K562 (cell line): ENCODE data around the gene SLC1A7. TPM values are rescaled to one million over a fixed set of nuclear protein-coding genes. Genes with fewer than 3 reads are reported as not detected.

Source experiments
- polyA plus RNA-seq, 8 experiments: library from polyadenylated mRNA; depleted of rRNA in 4 of 8; stranded (reverse) in 5 of 8; unstranded in 3 of 8; fragments of >200 nt; fragmentation: Nextera tagmentation in 2 of 8; fragmentation: Illumina TruSeq in 1 of 8; extraction: Ambion mirVana in 2 of 8; extraction: Trizol in 1 of 8; gene quantifications; 2 replicates each; pipeline versions ENCODE4 v1.2.1 to v1.2.3, GENCODE V29; 2011 to 2014; ENCODE audit warnings: inconsistent platforms in 1 of 8, missing spikeins in 1 of 8
- small RNA-seq: library from RNA; depleted of rRNA; stranded (forward); fragments of <200 nt; gene quantifications from one replicate; pipeline ENCODE3, GENCODE V24; 2014
- total RNA-seq, 7 experiments: library from RNA; depleted of rRNA in 6 of 7; stranded (reverse); fragments of >200 nt in 6 of 7; fragmentation: Illumina TruSeq in 2 of 7; extraction: Trizol in 2 of 7; gene quantifications; 2 replicates each; pipeline versions ENCODE4 v1.2.1 to v1.2.3, GENCODE V29; 2011 to 2021; ENCODE audit warnings: low replicate concordance in 1 of 7

Gene SLC1A7
- total and polyA plus RNA-seq, 9 of the 15 experiments (the other 6 are each of a cell fraction or from before 2014, with no cell fraction given): 0.07 TPM; not detected in 8

Small RNA genes lying within 50 kb of the gene (small RNA-seq; reads per million reads assigned to genes)
- not detected for gene HIGD1AP11

Other genes with a start within 250 kb of the SLC1A7 start
- gene ECHDC2, start 220.9 kb downstream of the SLC1A7 start, total RNA-seq (2014; rRNA removed): not detected in 2 replicates
- 0.38 TPM in 1 of 2 replicates, not detected in the other for gene ECHDC2, start 220.9 kb downstream of the SLC1A7 start, total RNA-seq (2014; rRNA removed; fragmentation: Illumina TruSeq; extraction: Trizol)
- 0.26 and 0.29 TPM in 2 replicates for gene ECHDC2, start 220.9 kb downstream of the SLC1A7 start, total RNA-seq (2015; rRNA removed; fragmentation: Illumina TruSeq; extraction: Trizol)
- gene ECHDC2, start 220.9 kb downstream of the SLC1A7 start, total RNA-seq (2021): 0.69 and 1.5 TPM in 2 replicates
- gene ECHDC2, start 220.9 kb downstream of the SLC1A7 start, polyA plus RNA-seq (2011; rRNA removed): 0.38 and 0.74 TPM in 2 replicates
- 0.17 TPM in 1 of 2 replicates, not detected in the other for gene ECHDC2, start 220.9 kb downstream of the SLC1A7 start, polyA plus RNA-seq (2014; fragmentation: Illumina TruSeq; extraction: Trizol)
- gene ECHDC2, start 220.9 kb downstream of the SLC1A7 start, polyA plus RNA-seq (2014; fragmentation: Nextera tagmentation; extraction: Ambion mirVana): 1 to 10 TPM; 2.0 to 2.6 TPM
- gene ECHDC2, start 220.9 kb downstream of the SLC1A7 start, polyA plus RNA-seq (2014; rRNA removed): 0.12 and 1.3 TPM in 2 replicates
- 57.7 and 63.8 TPM in 2 replicates for gene SCP2, start 215.4 kb downstream of the SLC1A7 start, total RNA-seq (2014; rRNA removed)
- gene SCP2, start 215.4 kb downstream of the SLC1A7 start, total RNA-seq (2014; rRNA removed; fragmentation: Illumina TruSeq; extraction: Trizol): 135 and 151 TPM in 2 replicates
- 110 and 116 TPM in 2 replicates for gene SCP2, start 215.4 kb downstream of the SLC1A7 start, total RNA-seq (2015; rRNA removed; fragmentation: Illumina TruSeq; extraction: Trizol)
- gene SCP2, start 215.4 kb downstream of the SLC1A7 start, total RNA-seq (2021): 71.0 and 73.6 TPM in 2 replicates
- 76.7 and 84.5 TPM in 2 replicates for gene SCP2, start 215.4 kb downstream of the SLC1A7 start, polyA plus RNA-seq (2011; rRNA removed)
- gene SCP2, start 215.4 kb downstream of the SLC1A7 start, polyA plus RNA-seq (2014; fragmentation: Illumina TruSeq; extraction: Trizol): 101 and 106 TPM in 2 replicates
- 100 to 1,000 TPM; 197 to 258 TPM for gene SCP2, start 215.4 kb downstream of the SLC1A7 start, polyA plus RNA-seq (2014; fragmentation: Nextera tagmentation; extraction: Ambion mirVana)
- gene SCP2, start 215.4 kb downstream of the SLC1A7 start, polyA plus RNA-seq (2014; rRNA removed): 78.7 and 81.8 TPM in 2 replicates
- not detected in 2 replicates for gene PODN, start 80.4 kb downstream of the SLC1A7 start, total RNA-seq (2014; rRNA removed)
- not detected in 2 replicates for gene PODN, start 80.4 kb downstream of the SLC1A7 start, total RNA-seq (2014; rRNA removed; fragmentation: Illumina TruSeq; extraction: Trizol)
- gene PODN, start 80.4 kb downstream of the SLC1A7 start, total RNA-seq (2015; rRNA removed; fragmentation: Illumina TruSeq; extraction: Trizol): not detected in 2 replicates
- gene PODN, start 80.4 kb downstream of the SLC1A7 start, total RNA-seq (2021): 0.09 TPM in 1 of 2 replicates, not detected in the other
- not detected in 2 replicates for gene PODN, start 80.4 kb downstream of the SLC1A7 start, polyA plus RNA-seq (2011; rRNA removed)
- gene PODN, start 80.4 kb downstream of the SLC1A7 start, polyA plus RNA-seq (2014; fragmentation: Illumina TruSeq; extraction: Trizol): not detected in 2 replicates
- gene PODN, start 80.4 kb downstream of the SLC1A7 start, polyA plus RNA-seq (2014; fragmentation: Nextera tagmentation; extraction: Ambion mirVana): not detected
- gene PODN, start 80.4 kb downstream of the SLC1A7 start, polyA plus RNA-seq (2014; rRNA removed): not detected in 2 replicates
- gene CPT2, start 54.2 kb upstream of the SLC1A7 start, total RNA-seq (2014; rRNA removed): 19.7 and 22.9 TPM in 2 replicates
- 16.8 and 17.8 TPM in 2 replicates for gene CPT2, start 54.2 kb upstream of the SLC1A7 start, total RNA-seq (2014; rRNA removed; fragmentation: Illumina TruSeq; extraction: Trizol)
- 17.2 and 17.9 TPM in 2 replicates for gene CPT2, start 54.2 kb upstream of the SLC1A7 start, total RNA-seq (2015; rRNA removed; fragmentation: Illumina TruSeq; extraction: Trizol)
- gene CPT2, start 54.2 kb upstream of the SLC1A7 start, total RNA-seq (2021): 16.9 and 22.2 TPM in 2 replicates
- gene CPT2, start 54.2 kb upstream of the SLC1A7 start, polyA plus RNA-seq (2011; rRNA removed): 16.7 and 27.1 TPM in 2 replicates
- gene CPT2, start 54.2 kb upstream of the SLC1A7 start, polyA plus RNA-seq (2014; fragmentation: Illumina TruSeq; extraction: Trizol): 23.8 and 25.1 TPM in 2 replicates
- 1 to 10 TPM; 7.6 to 7.9 TPM for gene CPT2, start 54.2 kb upstream of the SLC1A7 start, polyA plus RNA-seq (2014; fragmentation: Nextera tagmentation; extraction: Ambion mirVana)
- 15.2 and 16.7 TPM in 2 replicates for gene CPT2, start 54.2 kb upstream of the SLC1A7 start, polyA plus RNA-seq (2014; rRNA removed)
- 55.4 and 65.5 TPM in 2 replicates for gene CZIB, start 78.0 kb upstream of the SLC1A7 start, total RNA-seq (2014; rRNA removed)
- gene CZIB, start 78.0 kb upstream of the SLC1A7 start, total RNA-seq (2014; rRNA removed; fragmentation: Illumina TruSeq; extraction: Trizol): 58.2 and 65.8 TPM in 2 replicates
- 61.8 and 66.8 TPM in 2 replicates for gene CZIB, start 78.0 kb upstream of the SLC1A7 start, total RNA-seq (2015; rRNA removed; fragmentation: Illumina TruSeq; extraction: Trizol)
- 52.6 and 55.7 TPM in 2 replicates for gene CZIB, start 78.0 kb upstream of the SLC1A7 start, total RNA-seq (2021)
- 105 and 109 TPM in 2 replicates for gene CZIB, start 78.0 kb upstream of the SLC1A7 start, polyA plus RNA-seq (2011; rRNA removed)
- gene CZIB, start 78.0 kb upstream of the SLC1A7 start, polyA plus RNA-seq (2014; fragmentation: Illumina TruSeq; extraction: Trizol): 65.5 and 80.0 TPM in 2 replicates
- 100 to 1,000 TPM in 1 of 2 experiments, 10 to 100 TPM in 1; 97.4 to 111 TPM for gene CZIB, start 78.0 kb upstream of the SLC1A7 start, polyA plus RNA-seq (2014; fragmentation: Nextera tagmentation; extraction: Ambion mirVana)
- 85.3 and 86.9 TPM in 2 replicates for gene CZIB, start 78.0 kb upstream of the SLC1A7 start, polyA plus RNA-seq (2014; rRNA removed)
- 106 and 125 TPM in 2 replicates for gene MAGOH, start 95.9 kb upstream of the SLC1A7 start, total RNA-seq (2014; rRNA removed)
- 135 and 156 TPM in 2 replicates for gene MAGOH, start 95.9 kb upstream of the SLC1A7 start, total RNA-seq (2014; rRNA removed; fragmentation: Illumina TruSeq; extraction: Trizol)
- gene MAGOH, start 95.9 kb upstream of the SLC1A7 start, total RNA-seq (2015; rRNA removed; fragmentation: Illumina TruSeq; extraction: Trizol): 134 and 152 TPM in 2 replicates
- gene MAGOH, start 95.9 kb upstream of the SLC1A7 start, total RNA-seq (2021): 110 and 113 TPM in 2 replicates
- gene MAGOH, start 95.9 kb upstream of the SLC1A7 start, polyA plus RNA-seq (2011; rRNA removed): 80.7 and 102 TPM in 2 replicates
- 184 and 190 TPM in 2 replicates for gene MAGOH, start 95.9 kb upstream of the SLC1A7 start, polyA plus RNA-seq (2014; fragmentation: Illumina TruSeq; extraction: Trizol)
- 100 to 1,000 TPM; 132 to 342 TPM for gene MAGOH, start 95.9 kb upstream of the SLC1A7 start, polyA plus RNA-seq (2014; fragmentation: Nextera tagmentation; extraction: Ambion mirVana)
- 243 and 263 TPM in 2 replicates for gene MAGOH, start 95.9 kb upstream of the SLC1A7 start, polyA plus RNA-seq (2014; rRNA removed)
- 24.2 and 27.6 TPM in 2 replicates for gene LRP8, start 185.4 kb upstream of the SLC1A7 start, total RNA-seq (2014; rRNA removed)
- 27.5 and 29.1 TPM in 2 replicates for gene LRP8, start 185.4 kb upstream of the SLC1A7 start, total RNA-seq (2014; rRNA removed; fragmentation: Illumina TruSeq; extraction: Trizol)
- gene LRP8, start 185.4 kb upstream of the SLC1A7 start, total RNA-seq (2015; rRNA removed; fragmentation: Illumina TruSeq; extraction: Trizol): 35.3 and 35.9 TPM in 2 replicates
- gene LRP8, start 185.4 kb upstream of the SLC1A7 start, total RNA-seq (2021): 34.3 and 42.7 TPM in 2 replicates
- 56.1 and 81.1 TPM in 2 replicates for gene LRP8, start 185.4 kb upstream of the SLC1A7 start, polyA plus RNA-seq (2011; rRNA removed)
- gene LRP8, start 185.4 kb upstream of the SLC1A7 start, polyA plus RNA-seq (2014; fragmentation: Illumina TruSeq; extraction: Trizol): 41.4 and 44.4 TPM in 2 replicates
- gene LRP8, start 185.4 kb upstream of the SLC1A7 start, polyA plus RNA-seq (2014; fragmentation: Nextera tagmentation; extraction: Ambion mirVana): 1 to 10 TPM; 7.1 to 8.8 TPM
- 31.3 and 35.3 TPM in 2 replicates for gene LRP8, start 185.4 kb upstream of the SLC1A7 start, polyA plus RNA-seq (2014; rRNA removed)